Measurements from ENCODE around the gene SPP1.

DNA sequence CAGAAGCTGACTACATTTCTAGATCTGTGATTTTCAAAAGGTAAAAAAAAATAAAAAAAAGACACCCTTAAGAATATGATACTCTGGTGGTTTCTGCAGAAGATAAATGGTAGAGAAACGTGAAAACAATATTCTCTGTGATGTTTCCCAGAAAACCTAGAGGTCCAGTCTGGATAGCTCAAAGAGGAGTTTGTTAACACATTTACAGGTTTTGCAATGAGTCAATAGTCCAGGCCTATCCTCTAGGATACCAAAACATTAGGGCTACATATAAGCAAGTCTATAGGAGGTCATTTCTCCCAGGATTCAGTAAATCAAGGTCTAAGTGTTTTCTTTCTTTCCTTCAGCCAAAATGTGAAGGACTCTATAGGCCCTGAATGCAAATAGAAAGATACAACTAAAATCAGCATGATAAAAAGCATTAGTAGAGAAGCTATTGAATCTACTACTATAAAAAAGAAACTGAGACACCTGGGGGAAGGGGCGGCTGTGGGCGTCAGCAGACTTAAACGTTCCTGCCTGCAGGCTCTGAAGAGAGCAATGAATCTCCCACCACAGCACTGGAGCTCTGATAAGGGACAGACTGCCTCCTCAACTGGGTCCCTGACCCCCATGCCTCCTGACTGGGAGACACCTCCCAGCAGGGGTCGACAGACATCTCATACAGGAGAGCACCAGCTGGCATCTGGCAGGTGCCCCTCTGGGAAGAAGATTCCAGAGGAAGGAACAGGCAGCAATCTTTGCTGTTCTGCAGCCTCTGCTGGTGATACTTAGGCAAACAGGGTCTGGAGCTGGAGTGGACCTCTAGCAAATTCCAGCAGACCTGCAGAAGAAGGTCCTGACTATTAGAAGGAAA is 33.7 kb upstream of the SPP1 start:
- no peak for TF ChIP-seq POLR2A (IDR thresholded peaks at IDR 0.05)
- TF ChIP-seq, protein P1, sequence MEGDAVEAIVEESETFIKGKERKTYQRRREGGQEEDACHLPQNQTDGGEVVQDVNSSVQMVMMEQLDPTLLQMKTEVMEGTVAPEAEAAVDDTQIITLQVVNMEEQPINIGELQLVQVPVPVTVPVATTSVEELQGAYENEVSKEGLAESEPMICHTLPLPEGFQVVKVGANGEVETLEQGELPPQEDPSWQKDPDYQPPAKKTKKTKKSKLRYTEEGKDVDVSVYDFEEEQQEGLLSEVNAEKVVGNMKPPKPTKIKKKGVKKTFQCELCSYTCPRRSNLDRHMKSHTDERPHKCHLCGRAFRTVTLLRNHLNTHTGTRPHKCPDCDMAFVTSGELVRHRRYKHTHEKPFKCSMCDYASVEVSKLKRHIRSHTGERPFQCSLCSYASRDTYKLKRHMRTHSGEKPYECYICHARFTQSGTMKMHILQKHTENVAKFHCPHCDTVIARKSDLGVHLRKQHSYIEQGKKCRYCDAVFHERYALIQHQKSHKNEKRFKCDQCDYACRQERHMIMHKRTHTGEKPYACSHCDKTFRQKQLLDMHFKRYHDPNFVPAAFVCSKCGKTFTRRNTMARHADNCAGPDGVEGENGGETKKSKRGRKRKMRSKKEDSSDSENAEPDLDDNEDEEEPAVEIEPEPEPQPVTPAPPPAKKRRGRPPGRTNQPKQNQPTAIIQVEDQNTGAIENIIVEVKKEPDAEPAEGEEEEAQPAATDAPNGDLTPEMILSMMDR (IDR thresholded peaks at IDR 0.05) = no peak

All from sigmoid colon (tissue), 3 donors.